Left ventricle myocardium superior (tissue), 1 donor: ENCODE data around the gene LIPG. TPM values are rescaled to one million over a fixed set of nuclear protein-coding genes. Genes with fewer than 3 reads are reported as not detected.

ENCODE experiments used
- total RNA-seq: library from RNA; stranded (reverse); fragmentation: NEBNext Ultra II Directional; extraction: Animal tissue kit (Norgen Biotek cat#: 25700); gene quantifications from one replicate; pipeline ENCODE4 v1.2.1, GENCODE V29; 2021
- donor health status: DM: no; HTN: yes; CAD: no; lungs with severe emphysema.

LIPG gene
- total RNA-seq, 1 donor from 2014 or later: not detected

Other genes starting within 250 kb of the LIPG start
- 54.1 TPM for gene DYM, start 101.4 kb upstream of the LIPG start, total RNA-seq
- 49.3 TPM for gene C18orf32, start 74.8 kb upstream of the LIPG start, total RNA-seq
- gene RPL17, start 69.6 kb upstream of the LIPG start, total RNA-seq: 739 TPM